IMR-90 (cell line): Measurements from ENCODE around the gene N4BP2.

Source experiments
- CTCF ChIP-seq: conservative IDR thresholded peaks from 2 replicates; pipeline ENCODE4 v1.5.1; 2012; ENCODE audit warnings: mild to moderate bottlenecking, low read depth, low read length, improper control_type of control experiment
- FOS ChIP-seq: fragments of 150-350 bp; IDR thresholded peaks from 2 replicates; pipeline ENCODE4 v1.6.1; 2016; ENCODE audit warnings: low read depth, low read length
- MAZ ChIP-seq: IDR thresholded peaks from 2 replicates; pipeline ENCODE4 v1.6.1; 2012; ENCODE audit warnings: low read depth, mild to moderate bottlenecking, low read length, improper control_type of control experiment, moderate library complexity, borderline replicate concordance
- RFX5 ChIP-seq: IDR thresholded peaks from 2 replicates; pipeline ENCODE4 v1.8.0; 2012; ENCODE audit warnings: low read depth, mild to moderate bottlenecking, low read length, moderate library complexity

- TF ChIP-seq CTCF: no peak
- peak; percentile 68 for TF ChIP-seq FOS
- no peak for TF ChIP-seq RFX5
- no peak for TF ChIP-seq MAZ
These were observed 64.9 kb downstream of the N4BP2 start for GRCh38 chr4:40121515-40121914.
